Vagina (tissue), 2 donors: ENCODE measurements around the gene TEAD1. TPM values are rescaled to one million over a fixed set of nuclear protein-coding genes. Genes with fewer than 3 reads are reported as not detected.

Experiments used
- DNase-seq, 2 donors: peaks; one replicate each; pipeline ENCODE4 v3.0.0-alpha.2; 2017; ENCODE audit errors: extremely low spot score in 2 of 2
- H3K27ac ChIP-seq: fragments of 200-600 bp; sonication (generic); one replicate; pipeline ENCODE4 v1.5.1; 2019
- H3K27me3 ChIP-seq: fragments of 200-600 bp; sonication (generic); one replicate; pipeline ENCODE4 v1.5.1; 2019
- H3K36me3 ChIP-seq, 2 donors: fragments of 200-600 bp; sonication (generic); one replicate each; pipeline ENCODE4 v1.5.1; 2017 to 2019
- H3K4me1 ChIP-seq: fragments of 200-600 bp; sonication (generic); one replicate; pipeline ENCODE4 v1.5.1; 2019
- H3K4me3 ChIP-seq, 2 donors: fragments of 200-600 bp; sonication (generic); 1 replicate in 1 of 2; 2 replicates in 1 of 2; pipeline ENCODE4 v1.5.1; 2016 to 2019
- H3K9me3 ChIP-seq: fragments of 200-600 bp; sonication (generic); one replicate; pipeline ENCODE4 v1.5.1; 2019
- CTCF ChIP-seq, 3 experiments: fragments of 450-650 bp in 2 of 3; fragments of 200-600 bp in 1 of 3; sonication (generic) in 1 of 3; IDR thresholded peaks; one replicate each; pipeline ENCODE4 v1.5.1; 2017 to 2019; ENCODE audit warnings: antibody characterized with exemption in 3 of 3, mild to moderate bottlenecking in 2 of 3, moderate library complexity in 2 of 3
- POLR2A ChIP-seq, 2 donors: fragments of 450-650 bp; IDR thresholded peaks; one replicate each; pipeline ENCODE4 v1.6.1; 2017; ENCODE audit warnings: antibody characterized with exemption in 2 of 2, mild to moderate bottlenecking in 2 of 2, moderate library complexity in 2 of 2
- POLR2AphosphoS5 ChIP-seq, 2 donors: sonication (generic); formaldehyde crosslinking; IDR thresholded peaks; one replicate each; pipeline ENCODE4 v1.9.0; 2017; ENCODE audit warnings: antibody characterized with exemption in 2 of 2, mild to moderate bottlenecking in 2 of 2, low read depth in 1 of 2; ENCODE audit not compliant: insufficient read depth in 1 of 2
- intact Hi-C: fragments of 100-400 bp; cut with DNase I; formaldehyde crosslinking; loops from one replicate; pipeline ENCODE4 v1.15.1; 2023
- total RNA-seq: library from RNA; depleted of rRNA; stranded (reverse); fragments of >200 nt; gene quantifications from one replicate; pipeline ENCODE4 v1.2.3, GENCODE V29; 2016

Gene TEAD1
- total RNA-seq, 1 donor from 2014 or later: 50.3 TPM

GRCh38 chr11:12838463-12839123 is 164.4 kb downstream of the TEAD1 start:
- Histone ChIP-seq H3K9me3 (no peaks in the 10 kb centered on the region), H3K36me3 (no peaks in the 10 kb centered on the region), H3K27ac (peak overlapping the region; percentile 56), H3K27me3 (no peaks in the 10 kb centered on the region), H3K4me1 (peaks cover 51% of the 10 kb centered on the region), H3K4me3 (peak overlapping the region in 1 of 2 donors; percentile 13)
- no peak for DNase-seq
- TF ChIP-seq POLR2A (IDR thresholded peaks at IDR 0.05) (no peak), POLR2AphosphoS5 (IDR thresholded peaks at IDR 0.05; ENCODE audit: insufficient read depth in 1 of 2, low read depth in 1 of 2) (peak in 1 of 2 donors; percentile 93)
- intact Hi-C loops: loop anchor here (10.0 kb wide), 1 partner anchor 46 kb away; no protein-coding TSS in a partner anchor

GRCh38 chr11:12840871-12841660 is 166.8 kb downstream of the TEAD1 start:
- Histone ChIP-seq H3K4me1 (peaks cover 70% of the 10 kb centered on the region), H3K36me3 (no peaks in the 10 kb centered on the region), H3K4me3 (no peak overlapping the region), H3K27me3 (no peaks in the 10 kb centered on the region), H3K27ac (peak overlapping the region; percentile 70), H3K9me3 (no peaks in the 10 kb centered on the region)
- no peak for DNase-seq
- intact Hi-C loops: no loop called here
- TF ChIP-seq POLR2A (IDR thresholded peaks at IDR 0.05) (no peak), CTCF (IDR thresholded peaks at IDR 0.05) (no peak), POLR2AphosphoS5 (IDR thresholded peaks at IDR 0.05; ENCODE audit: insufficient read depth in 1 of 2, low read depth in 1 of 2) (no peak)

GRCh38 chr11:12841946-12842630 is 167.9 kb downstream of the TEAD1 start:
- intact Hi-C loops: no loop called here
- Histone ChIP-seq H3K27me3 (no peaks in the 10 kb centered on the region), H3K4me1 (peaks cover 76% of the 10 kb centered on the region), H3K9me3 (no peaks in the 10 kb centered on the region), H3K27ac (peak overlapping the region; percentile 36), H3K36me3 (no peaks in the 10 kb centered on the region), H3K4me3 (peak overlapping the region in 1 of 2 donors; percentile 8)
- no peak for TF ChIP-seq CTCF (IDR thresholded peaks at IDR 0.05)
- no peak for TF ChIP-seq POLR2AphosphoS5 (IDR thresholded peaks at IDR 0.05; ENCODE audit: insufficient read depth in 1 of 2, low read depth in 1 of 2)
- no peak for TF ChIP-seq POLR2A (IDR thresholded peaks at IDR 0.05)
- DNase-seq: no peak

GRCh38 chr11:12842933-12843636 is 168.9 kb downstream of the TEAD1 start:
- H3K27ac ChIP-seq: no peak overlapping the region
- peaks cover 75% of the 10 kb centered on the region for H3K4me1 ChIP-seq
- no peak overlapping the region for H3K4me3 ChIP-seq
- no peak for TF ChIP-seq POLR2A (IDR thresholded peaks at IDR 0.05)
- TF ChIP-seq POLR2AphosphoS5 (IDR thresholded peaks at IDR 0.05; ENCODE audit: insufficient read depth in 1 of 2, low read depth in 1 of 2): peak in 1 of 2 donors; percentile 20
- TF ChIP-seq CTCF (IDR thresholded peaks at IDR 0.05): no peak
- no peaks in the 10 kb centered on the region for H3K9me3 ChIP-seq
- H3K36me3 ChIP-seq: no peaks in the 10 kb centered on the region
- no peak for DNase-seq
- H3K27me3 ChIP-seq: no peaks in the 10 kb centered on the region
- intact Hi-C loops: no loop called here

- TF ChIP-seq CTCF (IDR thresholded peaks at IDR 0.05): no peak
- TF ChIP-seq POLR2A (IDR thresholded peaks at IDR 0.05): no peak
- Histone ChIP-seq H3K4me3 (no peak overlapping the region), H3K27ac (peak overlapping the region; percentile 49), H3K27me3 (no peaks in the 10 kb centered on the region), H3K36me3 (no peaks in the 10 kb centered on the region), H3K4me1 (peaks cover 62% of the 10 kb centered on the region), H3K9me3 (no peaks in the 10 kb centered on the region)
- DNase-seq: no peak
- intact Hi-C loops: no loop called here
Measured at GRCh38 chr11:12845163-12845562, 170.9 kb downstream of the TEAD1 start.
